Right lobe of liver (tissue), 6 donors: ENCODE results near the gene NDUFA3. TPM values are rescaled to one million over a fixed set of nuclear protein-coding genes. Genes with fewer than 3 reads are reported as not detected.

ENCODE experiments used
- ATAC-seq, 4 donors: fragments of 200-7000 bp; cut with Tn5 transposase; one replicate each; pipeline ENCODE4 v1.9.1; 2020; ENCODE audit warnings: mild to moderate bottlenecking in 4 of 4, moderate library complexity in 4 of 4
- DNase-seq, 3 donors: peaks; one replicate each; pipeline ENCODE4 v3.0.0-alpha.2; 2020
- H3K27ac ChIP-seq, 3 donors: fragments of 200-600 bp; one replicate each; pipeline ENCODE4 v1.8.0; 2022
- H3K27me3 ChIP-seq, 2 donors: fragments of 200-600 bp; one replicate each; pipeline ENCODE4 v1.8.0; 2022
- H3K36me3 ChIP-seq, 4 donors: fragments of 200-600 bp; sonication (generic) in 1 of 4; one replicate each; pipeline versions ENCODE4 v1.5.1 to v1.8.0; 2017 to 2022; ENCODE audit warnings: control low read depth in 1 of 4
- H3K4me1 ChIP-seq, 4 donors: fragments of 200-600 bp; sonication (generic) in 1 of 4; one replicate each; pipeline versions ENCODE4 v1.5.1 to v1.8.0; 2017 to 2022; ENCODE audit warnings: control low read depth in 1 of 4
- H3K4me3 ChIP-seq, 3 donors: fragments of 200-600 bp; one replicate each; pipeline ENCODE4 v1.8.0; 2022
- H3K9me3 ChIP-seq, 4 donors: fragments of 200-600 bp; sonication (generic) in 1 of 4; one replicate each; pipeline versions ENCODE4 v1.5.1 to v1.8.0; 2017 to 2022; ENCODE audit warnings: control low read depth in 1 of 4
- CTCF ChIP-seq, 4 donors: fragments of 200-600 bp in 3 of 4; fragments of 450-650 bp in 1 of 4; IDR thresholded peaks; one replicate each; pipeline versions ENCODE4 v1.5.1 to v1.8.0; 2016 to 2022; ENCODE audit warnings: antibody characterized with exemption in 4 of 4, mild to moderate bottlenecking in 2 of 4
- POLR2A ChIP-seq: fragments of 450-650 bp; IDR thresholded peaks from one replicate; pipeline ENCODE4 v1.6.1; 2017; ENCODE audit warnings: antibody characterized with exemption, mild to moderate bottlenecking
- WGBS: methylation state at CpG from one replicate; pipeline ENCODE4 v1.1.6; 2018; ENCODE audit warnings: low coverage, low lambda C conversion rate; ENCODE audit not compliant: insufficient coverage; ENCODE audit errors: missing lambda C conversion rate; 5-methylcytosine and 5-hydroxymethylcytosine counted together
- intact Hi-C, 2 donors: fragments of 100-400 bp; cut with DNase I; formaldehyde crosslinking; loops; one replicate each; pipeline versions ENCODE4 v1.11.2 to v1.14.1; 2022
- total RNA-seq, 6 experiments: library from RNA; depleted of rRNA in 2 of 6; stranded (reverse); fragments of >200 nt in 2 of 6; fragmentation: NEBNext Ultra II Directional in 3 of 6; extraction: Animal tissue kit (Norgen Biotek cat#: 25700) in 3 of 6; gene quantifications; one replicate each; pipeline versions ENCODE4 v1.1.0 to v1.2.4, GENCODE V29; 2016 to 2023
- donor health status: DM: no; HTN: yes; CAD: no.
- donor health status: DM: no; HTN: no; CAD: no.
- donor health status: DM: no; HTN: no; CAD: no.
- donor health status: DM: no; HTN: yes; CAD: no.
- donor health status: DM: no; HTN: yes; CAD: no.

The NDUFA3 gene
- total RNA-seq, 6 experiments from 2014 or later = 29.2 to 77.3 (median 70.1) TPM

GRCh38 chr19:54147676-54148075, 45.0 kb downstream of the NDUFA3 start:
- H3K27ac ChIP-seq = no peak overlapping the region
- no peak for TF ChIP-seq CTCF (IDR thresholded peaks at IDR 0.05)
- no peak for TF ChIP-seq POLR2A
- H3K4me1 ChIP-seq = no peaks in the 10 kb centered on the region
- peaks cover 19 to 94% (median 53%) of the 10 kb centered on the region in 4 donors for H3K36me3 ChIP-seq
- no peak overlapping the region for H3K4me3 ChIP-seq
- no peaks in the 10 kb centered on the region for H3K27me3 ChIP-seq
- DNase-seq (no peak), ATAC-seq (no peak)
- 65% methylated on average over 3 of the region's 3 CpGs for WGBS
- H3K9me3 ChIP-seq = no peaks in the 10 kb centered on the region
- intact Hi-C loops = no loop called here

- TF ChIP-seq CTCF (IDR thresholded peaks at IDR 0.05) (no peak), POLR2A (no peak)
- Histone ChIP-seq H3K27me3 (no peaks in the 10 kb centered on the region), H3K9me3 (no peaks in the 10 kb centered on the region), H3K4me3 (no peak overlapping the region), H3K27ac (no peak overlapping the region), H3K4me1 (no peaks in the 10 kb centered on the region), H3K36me3 (peaks cover 19 to 94% (median 52%) of the 10 kb centered on the region in 4 donors)
- intact Hi-C loops = no loop called here
- 95% methylated on average over 4 of the region's 19 CpGs for WGBS
- ATAC-seq = no peak
- DNase-seq = no peak
Measured at GRCh38 chr19:54148158-54148557, 45.5 kb downstream of the NDUFA3 start.

DNA sequence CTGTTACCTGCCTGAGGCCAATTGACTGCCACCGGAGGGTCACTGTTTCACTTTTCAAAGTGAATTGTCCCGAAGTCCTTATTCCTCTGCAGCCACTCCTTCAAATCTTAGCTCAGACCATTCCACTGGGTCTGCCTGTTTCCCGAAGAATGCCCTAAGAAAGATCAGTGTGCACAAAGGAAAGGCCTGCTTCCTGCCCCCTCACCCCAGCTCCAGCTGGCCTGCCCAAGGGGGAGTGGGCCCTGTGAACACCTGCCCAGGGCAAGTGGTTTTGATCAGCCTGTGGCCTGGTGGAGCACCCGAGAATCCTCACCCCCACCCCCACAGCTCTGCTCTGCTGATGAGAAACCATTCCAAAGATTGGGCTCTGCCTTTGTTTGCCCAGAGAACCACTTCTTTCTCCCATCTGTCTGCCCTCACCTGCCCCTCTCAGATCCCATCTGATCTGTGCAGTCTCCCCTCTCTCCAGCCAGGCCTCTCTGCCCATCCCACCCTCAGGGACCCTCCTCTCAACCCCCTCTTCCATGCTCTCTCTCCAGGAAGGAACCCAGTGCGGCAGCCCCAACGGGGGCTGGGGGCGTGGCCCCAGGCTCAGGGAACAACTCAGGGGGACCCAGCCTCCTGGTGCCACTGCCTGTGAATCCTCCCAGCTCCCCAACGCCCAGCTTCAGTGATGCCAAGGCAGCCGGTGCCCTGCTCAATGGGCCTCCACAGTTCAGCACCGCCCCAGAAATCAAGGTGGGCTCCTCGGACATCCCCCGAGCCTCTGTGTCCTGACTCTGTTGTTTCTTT, 46.6 kb downstream of the NDUFA3 start:
- Histone ChIP-seq H3K27ac (no peak overlapping the region), H3K4me1 (no peaks in the 10 kb centered on the region), H3K27me3 (no peaks in the 10 kb centered on the region), H3K4me3 (no peak overlapping the region), H3K36me3 (peaks cover 19 to 94% (median 49%) of the 10 kb centered on the region in 4 donors), H3K9me3 (no peaks in the 10 kb centered on the region)
- WGBS = 87% methylated on average over 10 of the region's 12 CpGs
- intact Hi-C loops = no loop called here
- TF ChIP-seq CTCF (IDR thresholded peaks at IDR 0.05) (no peak), POLR2A (no peak)
- no peak for ATAC-seq
- no peak for DNase-seq

DNA sequence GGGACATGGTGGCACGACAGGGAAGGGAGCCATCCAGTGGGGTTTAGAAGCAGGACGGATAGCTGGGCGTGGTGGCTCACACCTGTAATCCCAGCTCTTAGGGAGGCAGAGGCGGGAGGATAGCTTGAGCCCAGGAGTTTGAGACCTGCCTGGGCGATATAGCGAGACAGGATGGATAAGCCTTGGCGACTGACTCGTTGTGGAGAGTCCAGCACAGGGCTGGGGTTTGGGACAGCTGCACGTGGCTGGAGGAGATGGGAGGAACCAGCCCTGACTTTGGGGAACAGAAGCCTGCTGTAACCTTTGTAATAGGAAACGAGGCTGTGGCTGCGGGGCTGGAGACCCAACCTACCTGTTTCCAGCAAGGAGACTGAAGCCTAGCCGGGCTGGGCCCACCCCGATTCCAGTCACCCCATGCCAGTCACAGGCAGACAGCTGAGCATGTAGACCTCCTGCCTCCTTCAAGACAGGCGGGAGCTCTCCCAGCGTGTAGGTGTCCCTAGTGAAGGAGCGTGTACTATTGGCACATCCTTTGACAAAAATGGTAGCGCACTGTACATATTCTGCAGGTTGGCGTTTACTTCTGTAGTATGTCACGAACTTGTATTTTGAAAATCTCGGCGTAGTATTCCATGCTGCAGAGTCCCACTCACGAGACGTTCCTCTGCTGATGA, 48.8 kb downstream of the NDUFA3 start:
- Histone ChIP-seq H3K36me3 (peaks cover 8 to 95% (median 42%) of the 10 kb centered on the region in 4 donors), H3K27ac (no peak overlapping the region), H3K4me3 (no peak overlapping the region), H3K9me3 (no peaks in the 10 kb centered on the region), H3K27me3 (no peaks in the 10 kb centered on the region), H3K4me1 (no peaks in the 10 kb centered on the region)
- no peak for DNase-seq
- intact Hi-C loops = no loop called here
- no peak for ATAC-seq
- TF ChIP-seq POLR2A (no peak), CTCF (IDR thresholded peaks at IDR 0.05) (no peak)
- 81% methylated on average over 17 of the region's 23 CpGs for WGBS
